Measurements from ENCODE around the gene MOCS2. TPM values are rescaled to one million over a fixed set of nuclear protein-coding genes. Genes with fewer than 3 reads are reported as not detected.

MOCS2 gene, protein sequence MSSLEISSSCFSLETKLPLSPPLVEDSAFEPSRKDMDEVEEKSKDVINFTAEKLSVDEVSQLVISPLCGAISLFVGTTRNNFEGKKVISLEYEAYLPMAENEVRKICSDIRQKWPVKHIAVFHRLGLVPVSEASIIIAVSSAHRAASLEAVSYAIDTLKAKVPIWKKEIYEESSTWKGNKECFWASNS
- total RNA-seq (2022; extraction: Qiagen RNA extraction; ENCODE audit: low read depth), result 30.9 to 37.3 TPM (median 32.7 TPM) in 5 replicates

DNA sequence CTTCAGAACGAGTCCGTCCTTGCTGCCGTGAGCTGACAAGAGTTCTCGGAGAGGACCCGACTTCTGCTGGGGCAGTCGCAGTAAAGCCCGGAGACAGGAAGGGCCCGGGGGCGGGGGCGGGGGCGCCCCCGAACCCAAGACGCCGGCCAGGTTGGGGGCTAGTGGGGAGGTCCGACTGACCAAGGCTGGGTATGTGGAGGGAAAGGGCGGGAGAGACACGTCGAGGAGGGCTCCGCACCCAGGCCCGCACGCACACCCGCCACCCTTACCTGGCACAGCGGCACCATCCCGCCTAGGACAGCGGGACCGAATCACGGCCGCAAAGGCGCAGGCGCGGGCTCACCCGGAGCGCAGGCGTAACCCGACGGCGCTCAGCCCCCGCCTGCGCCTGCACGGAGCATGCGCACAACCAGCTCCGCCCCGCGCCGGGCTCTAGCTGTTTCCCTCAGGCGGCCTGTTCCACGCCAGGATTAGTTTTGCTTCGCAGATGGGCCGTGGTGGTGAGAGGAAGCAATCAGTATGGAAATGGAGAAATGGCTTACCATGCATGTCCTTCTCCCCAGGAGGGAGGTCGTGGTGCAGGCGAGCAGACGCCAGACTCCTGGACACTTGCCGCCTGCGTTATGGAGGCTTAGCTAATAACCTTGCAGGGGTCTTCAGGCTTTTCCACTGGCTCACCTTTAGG is at the start of gene MOCS2:
TSS of gene MOCS2 (minus strand) at position 315 of the 685 bp plus-strand sequence. CDS start 2,583 bp downstream, outside the sequence.

Other genes starting within 250 kb of the MOCS2 start
- gene ITGA2, start 120.4 kb downstream of the MOCS2 start, total RNA-seq (2022; extraction: Qiagen RNA extraction; ENCODE audit: low read depth), result 11.7 to 19.0 TPM (median 16.7 TPM) in 5 replicates

Measured in A549 treated with GW870086 at 1 μM for 4 hours (cell line).